ENCODE data around the gene GAPVD1.
"Not testable (repeated sequence)": the region's sequence is repeated elsewhere in the genome, so short reads cannot be mapped to it uniquely, and the experiment has no call there.

The GAPVD1 gene

GRCh38 chr9:125304273-125304672 lies 42.6 kb downstream of the GAPVD1 start:
- no peak for DNase-seq (ENCODE audit: low read depth in 2 of 2)

GRCh38 chr9:125312411-125312810 lies 50.8 kb downstream of the GAPVD1 start:
- no peak for DNase-seq (ENCODE audit: low read depth in 2 of 2)

- not testable (repeated sequence) for DNase-seq (ENCODE audit: low read depth in 2 of 2)
Observed at GRCh38 chr9:125316359-125316758, 54.7 kb downstream of the GAPVD1 start.

- no peak for DNase-seq (ENCODE audit: low read depth in 2 of 2)
Observed at GRCh38 chr9:125317704-125318103, 56.1 kb downstream of the GAPVD1 start.

GRCh38 chr9:125321496-125321895 lies 59.9 kb downstream of the GAPVD1 start:
- no peak for DNase-seq (ENCODE audit: low read depth in 2 of 2)

- DNase-seq (ENCODE audit: low read depth in 2 of 2) = no peak
Observed at GRCh38 chr9:125323615-125324014, 62.0 kb downstream of the GAPVD1 start.

- no peak for DNase-seq (ENCODE audit: low read depth in 2 of 2)
Observed at GRCh38 chr9:125325826-125326225, 64.2 kb downstream of the GAPVD1 start.

- no peak for DNase-seq (ENCODE audit: low read depth in 2 of 2)
Observed at GRCh38 chr9:125329978-125330377, 68.4 kb downstream of the GAPVD1 start.

- DNase-seq (ENCODE audit: low read depth in 2 of 2) = no peak
Observed at GRCh38 chr9:125330587-125330986, 69.0 kb downstream of the GAPVD1 start.

- no peak for DNase-seq (ENCODE audit: low read depth in 2 of 2)
Observed at GRCh38 chr9:125332527-125332926, 70.9 kb downstream of the GAPVD1 start.

- DNase-seq (ENCODE audit: low read depth in 2 of 2) = no peak
Observed at GRCh38 chr9:125337236-125337635, 75.6 kb downstream of the GAPVD1 start.

- DNase-seq (ENCODE audit: low read depth in 2 of 2) = no peak
Observed at GRCh38 chr9:125338929-125339328, 77.3 kb downstream of the GAPVD1 start.

GRCh38 chr9:125341566-125341965 lies 79.9 kb downstream of the GAPVD1 start:
- DNase-seq (ENCODE audit: low read depth in 2 of 2) = no peak

GRCh38 chr9:125343518-125344275 lies 82.1 kb downstream of the GAPVD1 start:
- no peak for DNase-seq (ENCODE audit: low read depth in 2 of 2)

- no peak for DNase-seq (ENCODE audit: low read depth in 2 of 2)
Observed at GRCh38 chr9:125346080-125346732, 84.6 kb downstream of the GAPVD1 start.

- no peak for DNase-seq (ENCODE audit: low read depth in 2 of 2)
Observed at GRCh38 chr9:125355601-125356000, 94.0 kb downstream of the GAPVD1 start.

- no peak for DNase-seq (ENCODE audit: low read depth in 2 of 2)
Observed at GRCh38 chr9:125356032-125356431, 94.4 kb downstream of the GAPVD1 start.

- no peak for DNase-seq (ENCODE audit: low read depth in 2 of 2)
Observed at GRCh38 chr9:125359011-125359410, 97.4 kb downstream of the GAPVD1 start.

GRCh38 chr9:125360601-125361000 lies 99.0 kb downstream of the GAPVD1 start:
- DNase-seq (ENCODE audit: low read depth in 2 of 2) = no peak

GRCh38 chr9:125361837-125362531 lies 100.4 kb downstream of the GAPVD1 start:
- DNase-seq (ENCODE audit: low read depth in 2 of 2) = no peak

GRCh38 chr9:125366676-125367075 lies 105.0 kb downstream of the GAPVD1 start:
- DNase-seq (ENCODE audit: low read depth in 2 of 2) = no peak

GRCh38 chr9:125370786-125371185 lies 109.2 kb downstream of the GAPVD1 start:
- no peak for DNase-seq (ENCODE audit: low read depth in 2 of 2)
